GM19025 (cell line): ENCODE data around the gene SLIT3.
"Not testable (repeated sequence)": the region's sequence is repeated elsewhere in the genome, so short reads cannot be mapped to it uniquely, and the experiment has no call there.

Source experiments
- ATAC-seq: cut with Tn5 transposase; IDR thresholded peaks from one replicate; pipeline ENCODE4 v1.9.1; 2021; ENCODE audit warnings: mild to moderate bottlenecking, low read depth, moderate library complexity; ENCODE audit not compliant: unreplicated experiment

SLIT3 gene

GRCh38 chr5:169152453-169152852 is 148.5 kb downstream of the SLIT3 start:
- no peak for ATAC-seq

GRCh38 chr5:169151051-169151805 is 149.7 kb downstream of the SLIT3 start:
- ATAC-seq = no peak

- ATAC-seq = no peak
Measured at GRCh38 chr5:169150108-169150507, 150.8 kb downstream of the SLIT3 start.

- no peak for ATAC-seq
Measured at GRCh38 chr5:169149317-169149716, 151.6 kb downstream of the SLIT3 start.

- no peak for ATAC-seq
Measured at GRCh38 chr5:169148138-169148740, 152.7 kb downstream of the SLIT3 start.

- ATAC-seq = no peak
Measured at GRCh38 chr5:169147534-169147933, 153.4 kb downstream of the SLIT3 start.

GRCh38 chr5:169146158-169146557 is 154.8 kb downstream of the SLIT3 start:
- no peak for ATAC-seq

- no peak for ATAC-seq
Measured at GRCh38 chr5:169142264-169142970, 158.5 kb downstream of the SLIT3 start.

GRCh38 chr5:169140215-169140614 is 160.7 kb downstream of the SLIT3 start:
- ATAC-seq = not testable (repeated sequence)

GRCh38 chr5:169139480-169140050 is 161.4 kb downstream of the SLIT3 start:
- ATAC-seq = no peak

- no peak for ATAC-seq
Measured at GRCh38 chr5:169133531-169133930, 167.4 kb downstream of the SLIT3 start.

- ATAC-seq = no peak
Measured at GRCh38 chr5:169132302-169132660, 168.7 kb downstream of the SLIT3 start.

- no peak for ATAC-seq
Measured at GRCh38 chr5:169131616-169132301, 169.2 kb downstream of the SLIT3 start.

- no peak for ATAC-seq
Measured at GRCh38 chr5:169128679-169129078, 172.3 kb downstream of the SLIT3 start.

GRCh38 chr5:169127431-169127830 is 173.5 kb downstream of the SLIT3 start:
- no peak for ATAC-seq

GRCh38 chr5:169126481-169127021 is 174.4 kb downstream of the SLIT3 start:
- no peak for ATAC-seq

GRCh38 chr5:169125571-169125970 is 175.4 kb downstream of the SLIT3 start:
- ATAC-seq = no peak

GRCh38 chr5:169122951-169123350 is 178.0 kb downstream of the SLIT3 start:
- no peak for ATAC-seq

GRCh38 chr5:169121630-169122420 is 179.1 kb downstream of the SLIT3 start:
- no peak for ATAC-seq
